HG03108 (cell line): ENCODE results near the gene ZNF546.
"Not testable (repeated sequence)": the region's sequence is repeated elsewhere in the genome, so short reads cannot be mapped to it uniquely, and the experiment has no call there.

Experiments used
- ATAC-seq: cut with Tn5 transposase; IDR thresholded peaks from one replicate; pipeline ENCODE4 v1.9.1; 2021; ENCODE audit warnings: moderate library complexity; ENCODE audit not compliant: unreplicated experiment

The ZNF546 gene

DNA sequence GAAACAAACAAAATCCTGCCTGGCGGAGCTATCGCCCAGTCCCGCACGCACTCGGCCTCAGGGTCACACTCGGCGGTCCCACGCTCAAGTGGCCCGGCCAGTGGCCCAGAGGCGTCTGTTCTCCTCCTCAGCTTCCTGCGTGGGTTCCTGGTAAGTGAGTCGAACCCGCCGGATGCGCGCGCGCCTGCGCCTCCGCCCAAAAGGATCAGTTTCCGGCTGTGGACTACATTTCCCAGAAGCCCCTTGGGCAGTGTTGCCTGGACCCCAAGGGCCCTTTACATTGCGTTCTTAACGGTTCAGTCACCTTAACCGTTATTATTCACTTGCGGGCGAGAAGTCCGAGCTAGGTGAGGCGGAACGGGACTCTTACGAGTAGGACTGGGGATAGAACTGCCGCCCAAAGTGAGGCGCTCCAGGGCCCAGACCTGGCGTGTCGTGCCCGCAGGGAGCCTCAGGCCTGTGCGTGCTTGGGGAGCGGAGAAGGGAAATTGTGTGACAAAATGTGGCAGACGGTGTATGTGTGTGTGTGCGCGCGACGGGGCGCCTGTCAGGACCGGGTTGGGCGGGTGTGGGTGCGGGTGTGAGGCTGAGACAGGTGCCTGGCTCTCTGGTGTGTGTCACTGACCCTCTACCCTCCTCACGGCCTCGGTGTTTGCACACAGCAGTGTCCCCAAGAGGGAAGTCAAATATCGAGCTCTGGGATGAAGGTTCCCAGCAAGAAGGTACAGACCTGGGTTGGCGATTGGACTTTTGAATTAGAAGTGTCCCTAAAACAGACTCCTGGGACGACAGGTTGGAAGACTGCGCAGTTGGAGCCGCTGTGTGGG is at the start of gene ZNF546:
TSS of gene ZNF546 (plus strand) at position 250 of the 827 bp plus-strand sequence. CDS start 1,267 bp downstream, outside the sequence.
- ATAC-seq = peak; percentile 92

DNA sequence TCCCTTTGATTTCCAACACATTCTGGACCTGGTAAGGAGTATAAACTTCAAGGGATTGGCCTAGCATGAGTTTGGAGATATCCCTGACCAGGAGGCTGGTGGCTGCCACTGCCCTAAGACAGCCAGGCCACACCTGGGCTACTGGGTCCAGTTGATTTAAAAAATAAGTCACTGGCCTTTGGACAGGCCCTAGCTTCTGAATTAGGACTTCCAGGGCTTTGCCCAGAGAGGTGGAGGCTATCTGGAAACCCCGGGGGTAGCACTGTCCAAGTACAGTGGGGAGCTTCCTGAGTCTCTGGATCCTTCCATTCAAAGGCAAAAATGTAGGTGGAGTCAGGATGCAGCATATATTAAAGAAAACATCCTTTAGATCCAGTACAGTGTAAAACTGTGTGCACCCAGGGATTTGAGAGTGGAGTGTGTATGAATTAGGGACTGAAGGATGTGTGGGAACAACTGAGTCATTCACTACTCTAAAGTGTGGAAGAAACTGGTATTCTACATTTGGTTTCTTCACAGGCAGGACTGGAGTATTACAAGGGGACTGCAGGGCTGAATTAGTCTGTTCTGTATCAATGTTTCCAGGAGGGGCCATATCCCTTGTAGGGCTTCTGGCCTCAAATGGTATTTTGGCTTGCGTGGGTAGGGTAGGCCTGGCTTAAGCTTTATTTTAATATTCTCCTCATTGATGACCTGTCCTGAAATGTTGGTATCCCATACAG is 47.7 kb upstream of the ZNF546 start:
- no peak for ATAC-seq

DNA sequence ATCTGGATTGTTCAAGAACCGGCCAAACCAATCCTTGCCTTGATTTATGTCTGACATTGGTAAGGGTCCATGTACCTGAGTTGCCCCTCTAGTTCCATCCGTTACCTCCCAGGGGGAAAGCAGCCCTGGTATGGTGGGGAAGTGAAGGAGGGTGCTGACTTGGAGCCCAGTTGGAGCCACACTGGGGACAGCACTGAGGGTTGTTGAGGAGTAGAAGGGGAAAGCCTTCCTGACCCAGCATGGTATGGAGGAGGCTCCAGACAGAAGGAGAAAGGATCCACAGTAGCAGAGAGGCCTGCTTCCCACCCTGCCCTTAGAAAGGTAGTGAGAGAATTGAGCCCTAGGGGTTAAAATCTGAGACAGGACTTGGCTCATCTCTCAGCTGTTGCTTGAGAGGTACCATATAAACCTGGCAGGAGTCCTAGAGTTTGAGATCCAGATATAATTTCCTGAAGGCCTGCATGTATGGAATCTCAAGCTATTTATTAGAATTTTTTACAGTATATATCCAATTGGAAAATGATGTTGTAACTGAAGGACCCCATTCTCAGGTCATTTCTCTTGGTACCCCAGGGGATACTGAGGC is 45.7 kb upstream of the ZNF546 start:
- ATAC-seq = no peak

DNA sequence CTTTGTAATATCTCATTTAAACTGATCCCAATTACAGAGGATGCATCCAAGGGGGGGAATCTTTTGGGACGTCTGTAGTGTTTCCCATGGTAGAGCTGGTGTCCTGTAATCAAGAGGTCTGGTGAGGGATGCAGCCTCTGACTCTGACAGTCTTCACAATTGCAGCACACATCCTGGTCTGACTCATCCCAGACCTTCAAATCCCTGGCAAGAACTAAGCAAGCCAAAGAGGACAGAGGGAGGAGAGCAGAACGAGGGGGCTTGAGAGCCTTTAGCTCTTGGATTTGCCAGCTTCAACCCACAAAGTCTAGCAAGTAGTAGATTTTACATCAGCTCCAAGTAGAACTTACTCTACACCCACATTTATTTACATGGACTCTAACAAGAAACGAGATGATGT is 45.2 kb upstream of the ZNF546 start:
- ATAC-seq = no peak

DNA sequence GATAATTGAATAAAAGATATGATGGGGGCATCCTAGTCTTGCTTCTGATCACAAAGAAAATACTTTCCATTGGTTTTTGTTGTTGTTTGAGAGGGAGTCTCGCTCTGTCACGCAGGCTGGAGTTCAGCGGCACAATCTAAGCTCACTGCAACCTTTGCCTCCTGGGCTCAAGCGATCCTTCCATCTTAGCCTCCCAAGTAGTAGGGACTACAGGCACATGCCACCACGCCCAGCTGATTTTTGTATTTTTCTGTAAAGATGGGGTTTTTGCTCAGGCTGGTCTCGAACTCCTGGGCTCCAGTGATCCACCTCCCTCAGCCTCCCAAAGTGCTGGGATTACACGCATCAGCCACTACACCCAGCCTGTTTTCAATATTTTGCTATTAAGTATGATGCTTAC is 42.9 kb upstream of the ZNF546 start:
- no peak for ATAC-seq

DNA sequence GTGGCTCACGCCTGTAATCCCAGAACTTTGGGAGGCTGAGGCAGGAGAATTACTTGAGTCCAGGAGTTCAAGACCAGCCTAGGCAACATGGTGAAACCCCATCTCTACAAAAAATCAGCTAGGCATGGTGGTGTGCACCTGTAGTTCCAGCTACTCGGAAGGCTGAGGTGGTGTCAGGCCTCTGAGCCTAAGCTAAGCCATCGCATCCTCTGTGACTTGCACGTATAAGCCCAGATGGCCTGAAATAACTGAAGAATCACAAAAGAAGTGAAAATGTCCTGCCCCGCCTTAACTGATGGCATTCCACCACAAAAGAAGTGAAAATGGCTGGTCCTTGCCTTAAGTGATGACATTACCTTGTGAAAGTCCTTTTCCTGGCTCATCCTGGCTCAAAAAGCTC is 39.0 kb upstream of the ZNF546 start:
- not testable (repeated sequence) for ATAC-seq

DNA sequence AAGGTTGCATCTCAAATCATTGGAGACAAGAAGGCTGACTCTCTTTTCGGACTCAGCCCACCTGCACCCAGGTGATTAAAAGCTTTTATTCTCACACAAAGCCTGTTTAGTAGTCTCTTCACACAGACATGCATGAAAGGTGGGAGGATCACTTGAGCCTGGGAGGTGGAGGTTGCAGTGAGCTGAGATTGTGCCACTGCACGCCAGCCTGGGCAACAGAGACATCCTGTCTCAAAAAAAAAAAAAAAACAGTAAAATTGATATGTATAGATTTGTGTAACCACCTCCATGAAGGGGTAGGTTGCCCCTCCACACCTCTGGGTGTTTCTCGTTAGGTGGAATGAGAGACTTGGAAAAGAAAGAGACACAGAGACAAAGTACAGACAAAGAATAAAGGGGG is 37.9 kb upstream of the ZNF546 start:
- not testable (repeated sequence) for ATAC-seq

DNA sequence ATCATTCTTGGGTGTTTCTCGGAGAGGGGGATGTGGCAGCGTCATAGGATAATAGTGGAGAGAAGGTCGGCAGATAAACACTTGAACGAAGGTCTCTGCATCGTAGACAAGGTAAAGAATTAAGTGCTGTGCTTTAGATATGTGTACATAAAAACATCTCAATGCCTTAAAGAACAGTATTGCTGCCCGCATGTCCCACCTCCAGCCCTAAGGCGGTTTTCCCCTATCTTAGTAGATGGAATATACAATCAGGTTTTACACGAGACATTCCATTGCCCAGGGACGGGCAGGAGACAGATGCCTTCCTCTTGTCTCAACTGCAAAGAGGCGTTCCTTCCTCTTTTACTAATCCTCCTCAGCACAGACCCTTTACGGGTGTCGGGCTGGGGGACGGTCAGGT is 37.5 kb upstream of the ZNF546 start:
- not testable (repeated sequence) for ATAC-seq

DNA sequence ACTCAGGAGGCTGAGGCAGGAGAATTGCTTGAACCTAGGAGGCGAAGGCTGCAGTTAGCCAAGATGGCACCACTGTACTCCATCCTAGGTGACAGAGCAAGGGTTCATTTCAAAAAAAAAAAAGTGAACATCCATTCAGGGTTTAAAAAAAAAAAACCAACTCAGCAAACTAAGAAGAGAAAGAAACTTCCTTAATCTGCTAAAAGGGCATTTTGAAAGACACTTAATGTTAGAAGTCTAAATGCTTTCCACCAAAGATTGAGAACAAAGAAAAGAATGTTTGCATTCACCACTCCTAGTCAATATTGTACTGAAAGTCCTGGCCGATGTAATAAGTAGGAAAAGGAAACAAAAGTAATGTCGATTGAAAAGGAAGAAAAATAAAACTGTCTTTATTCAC is 33.0 kb upstream of the ZNF546 start:
- ATAC-seq = no peak

DNA sequence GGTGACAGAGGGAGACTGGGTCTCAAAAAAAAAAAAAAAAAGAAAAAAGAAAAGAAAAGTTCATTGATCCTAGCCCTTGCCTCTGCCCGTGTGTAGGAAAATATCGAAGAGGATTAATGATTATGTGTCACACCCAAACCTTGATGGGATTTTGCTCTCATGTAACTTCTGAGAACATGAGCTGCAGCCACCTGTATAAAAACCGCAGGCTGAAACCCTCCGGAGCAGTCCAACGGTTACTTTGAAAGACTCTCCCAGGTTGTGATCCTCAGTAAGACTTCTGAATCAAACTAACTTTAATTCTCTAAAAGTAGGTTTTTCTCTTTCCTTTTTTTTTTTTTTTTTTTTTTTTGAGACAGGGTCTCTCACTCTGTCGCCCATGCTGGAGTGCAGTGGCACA is 30.2 kb upstream of the ZNF546 start:
- no peak for ATAC-seq

DNA sequence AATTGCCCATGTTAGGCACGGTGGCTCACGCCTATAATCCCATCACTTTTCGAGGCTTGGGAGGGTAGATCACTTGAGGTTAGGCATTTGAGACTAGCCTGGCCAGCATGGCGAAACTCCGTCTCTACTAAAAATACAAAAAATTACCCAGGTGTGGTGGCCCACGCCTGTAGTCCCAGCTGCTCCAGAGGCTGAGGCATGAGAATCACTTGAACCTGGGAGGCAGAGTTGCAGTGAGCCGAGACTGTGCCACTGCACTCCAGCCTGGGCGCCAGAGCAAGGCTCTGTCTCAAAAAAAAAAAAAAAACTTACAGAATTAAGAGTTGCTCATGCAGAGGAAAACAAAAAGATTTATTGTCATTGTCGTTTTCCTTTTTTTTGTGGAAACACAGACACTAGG is 29.3 kb upstream of the ZNF546 start:
- no peak for ATAC-seq

DNA sequence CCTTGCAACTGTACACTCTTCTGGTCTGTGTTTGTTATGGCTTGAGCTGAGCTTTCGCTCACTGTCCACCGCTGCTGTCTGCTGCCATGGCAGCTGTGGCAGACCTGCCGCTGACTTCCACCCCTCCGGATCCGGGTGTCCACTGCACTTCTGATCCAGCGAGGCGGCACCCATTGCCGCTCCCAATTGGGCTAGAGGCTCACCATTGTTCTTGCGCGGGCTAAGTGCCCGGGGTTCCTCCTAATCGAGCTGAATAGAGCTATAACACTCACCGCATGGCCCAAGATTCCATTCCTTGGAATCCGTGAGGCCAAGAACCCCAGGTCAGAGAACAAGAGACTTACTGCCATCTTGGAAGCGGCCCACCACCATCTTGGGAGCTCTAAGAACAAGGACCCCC is 28.1 kb upstream of the ZNF546 start:
- no peak for ATAC-seq

DNA sequence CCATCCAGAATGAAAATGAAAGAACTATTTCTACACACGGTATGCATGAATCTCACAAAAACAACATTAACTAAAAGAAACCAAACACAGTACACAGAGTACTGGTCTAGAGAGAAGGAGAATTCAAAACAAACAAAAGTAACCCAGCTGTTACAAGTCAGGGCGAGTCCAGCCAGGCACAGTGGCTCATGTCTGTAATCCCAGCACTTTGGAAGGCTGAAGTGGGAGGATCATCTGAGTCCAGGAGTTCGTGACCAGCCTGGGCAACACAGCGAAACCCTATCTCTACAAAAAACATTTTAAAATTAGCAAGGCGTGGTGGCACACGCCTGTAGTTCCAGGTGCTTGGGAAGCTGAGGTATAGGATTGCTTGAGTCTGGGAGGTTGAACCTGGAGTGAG is 27.6 kb upstream of the ZNF546 start:
- ATAC-seq = no peak

DNA sequence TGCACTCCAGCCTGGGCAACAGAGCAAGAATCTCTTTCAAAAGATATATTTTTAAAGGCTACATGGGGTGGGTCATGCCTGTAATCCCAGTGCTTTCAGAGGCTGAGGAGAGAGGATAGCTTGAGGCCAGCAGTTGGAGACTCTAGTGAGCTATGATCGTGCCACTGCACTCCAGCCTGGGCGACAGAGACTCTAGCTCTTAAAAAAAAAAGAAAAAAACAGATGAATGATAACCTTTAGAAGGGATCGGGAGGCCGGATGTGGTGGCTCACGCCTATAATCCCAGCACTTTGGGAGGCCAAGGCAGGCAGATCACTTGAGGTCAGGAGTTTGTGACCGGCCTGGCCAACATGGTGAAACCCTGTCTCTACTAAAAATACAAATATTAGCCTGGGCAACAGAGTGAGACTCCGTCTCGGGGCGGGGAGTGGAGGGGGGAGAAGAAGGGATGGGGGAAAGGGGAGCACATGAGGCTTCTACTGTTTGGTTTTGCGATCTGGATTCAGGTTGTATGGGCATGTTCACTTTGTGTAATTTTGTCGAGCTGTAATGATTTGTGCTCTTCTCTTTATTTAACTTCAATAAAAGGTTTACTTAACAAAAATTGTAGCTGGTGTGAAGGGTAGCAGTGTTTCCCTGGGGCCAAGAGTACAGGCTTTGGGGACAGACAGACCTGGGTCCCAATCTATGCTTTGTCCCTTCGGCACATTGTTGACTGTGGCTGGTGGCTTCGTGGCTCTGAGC is 27.0 kb upstream of the ZNF546 start:
- ATAC-seq = no peak

DNA sequence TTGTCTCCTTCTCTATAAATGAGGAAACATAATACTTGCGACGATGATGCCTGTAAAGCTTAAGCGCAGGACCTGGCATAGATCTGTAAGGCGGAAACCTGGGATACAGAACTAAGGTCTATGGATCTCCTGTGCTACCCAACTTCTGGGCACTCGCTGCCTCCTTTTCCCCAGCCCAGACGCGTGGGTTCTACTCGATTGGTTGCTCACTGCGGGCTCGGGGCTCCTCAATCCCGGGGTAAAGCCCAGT is 26.5 kb upstream of the ZNF546 start:
- ATAC-seq = no peak

DNA sequence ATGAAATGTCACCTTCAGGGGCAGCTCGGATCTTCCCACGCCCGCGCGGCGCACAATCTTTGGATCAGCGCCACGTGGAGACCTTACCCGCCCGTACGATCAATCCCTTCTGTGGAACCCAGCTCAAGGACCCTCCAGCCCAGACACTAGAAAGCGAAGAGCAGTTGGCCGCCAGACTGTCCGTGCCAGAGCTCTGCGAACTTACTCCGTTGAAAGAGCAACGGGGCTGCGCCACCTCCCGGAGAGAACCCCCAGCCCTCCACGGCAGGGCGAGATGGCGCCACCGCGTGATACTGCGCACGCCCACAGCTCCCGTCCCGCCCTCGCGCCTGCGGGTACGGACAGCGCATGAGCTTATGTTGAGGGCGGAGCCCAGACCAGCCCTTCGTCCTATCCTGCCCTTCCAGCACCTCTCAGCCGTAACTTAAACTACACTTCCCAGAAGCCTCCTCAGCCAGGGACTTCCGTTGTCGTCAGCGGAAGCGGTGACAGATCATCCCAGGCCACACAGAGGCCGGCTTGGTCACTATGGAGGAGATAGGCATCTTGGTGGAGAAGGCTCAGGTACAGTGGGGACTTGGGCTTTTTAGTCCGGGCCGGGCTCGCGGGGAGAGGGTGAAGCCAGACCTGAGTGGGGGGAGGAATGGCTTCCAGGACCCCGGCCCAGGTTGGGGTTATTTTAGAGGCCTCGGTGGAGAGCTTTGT is 26.0 kb upstream of the ZNF546 start, which contains the start of gene PSMC4:
TSS of gene PSMC4 (plus strand) at position 491 of the 705 bp plus-strand sequence. CDS start at position 529, 38 bp downstream.
- peak; percentile 95 for ATAC-seq

DNA sequence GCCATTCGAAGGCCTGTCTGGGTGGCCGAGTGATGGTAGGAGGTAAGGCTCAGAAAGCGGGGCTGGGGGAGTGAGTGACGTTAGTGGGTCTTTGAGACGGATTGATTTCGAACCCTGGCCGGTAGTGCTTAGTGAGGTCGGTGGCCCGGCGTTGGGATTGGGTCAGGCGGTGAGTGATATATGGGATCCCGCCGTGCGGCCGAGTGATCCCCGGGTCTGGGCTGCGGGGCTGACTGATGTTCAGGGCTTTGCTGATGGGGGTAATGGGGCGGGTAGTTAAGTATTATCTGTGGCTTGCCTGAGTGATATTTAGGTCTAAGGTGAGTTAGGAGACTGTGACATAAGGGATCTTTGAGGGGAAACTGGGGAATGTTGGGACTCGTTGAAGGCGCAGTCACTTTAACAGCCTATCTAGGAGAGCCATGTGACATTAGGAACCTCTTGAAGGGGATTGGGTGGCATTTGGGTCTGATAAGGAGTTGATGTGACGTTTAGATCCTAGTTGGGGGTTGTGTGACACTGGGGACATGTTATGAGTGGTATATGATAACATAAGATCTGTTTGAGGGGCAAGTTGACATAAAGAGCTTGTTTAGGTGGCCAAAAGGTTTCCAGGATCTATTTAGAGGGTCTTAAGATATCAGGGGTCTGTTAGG is 25.4 kb upstream of the ZNF546 start:
- ATAC-seq = no peak

DNA sequence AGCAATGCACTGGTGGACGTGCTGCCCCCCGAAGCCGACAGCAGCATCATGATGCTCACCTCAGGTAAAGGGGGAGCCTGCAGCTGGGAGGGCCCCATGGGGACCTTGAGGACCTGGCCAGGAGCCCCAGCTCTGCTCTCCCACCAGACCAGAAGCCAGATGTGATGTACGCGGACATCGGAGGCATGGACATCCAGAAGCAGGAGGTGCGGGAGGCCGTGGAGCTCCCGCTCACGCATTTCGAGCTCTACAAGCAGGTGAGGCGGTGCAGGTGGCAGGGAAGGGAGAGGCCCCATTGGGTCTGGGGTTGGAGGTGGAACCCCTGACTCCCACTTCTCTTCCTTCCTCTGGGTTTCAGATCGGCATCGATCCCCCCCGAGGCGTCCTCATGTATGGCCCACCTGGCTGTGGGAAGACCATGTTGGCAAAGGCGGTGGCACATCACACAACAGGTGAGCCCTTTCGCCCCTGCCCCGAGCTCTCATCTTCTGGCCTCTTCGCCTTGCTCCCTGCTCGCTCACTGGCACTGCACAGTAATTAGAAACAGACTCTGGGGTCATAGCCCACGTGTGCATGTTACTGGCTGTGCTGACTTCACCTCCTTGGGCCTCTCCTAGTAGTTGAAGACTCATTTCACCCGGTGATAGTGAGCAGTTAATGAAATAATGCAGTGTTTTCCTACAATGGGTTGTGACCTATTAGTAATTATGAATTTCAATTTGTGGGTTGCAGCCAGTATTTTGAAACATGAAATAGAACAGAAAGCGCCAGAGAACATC is 22.3 kb upstream of the ZNF546 start:
- ATAC-seq = no peak

DNA sequence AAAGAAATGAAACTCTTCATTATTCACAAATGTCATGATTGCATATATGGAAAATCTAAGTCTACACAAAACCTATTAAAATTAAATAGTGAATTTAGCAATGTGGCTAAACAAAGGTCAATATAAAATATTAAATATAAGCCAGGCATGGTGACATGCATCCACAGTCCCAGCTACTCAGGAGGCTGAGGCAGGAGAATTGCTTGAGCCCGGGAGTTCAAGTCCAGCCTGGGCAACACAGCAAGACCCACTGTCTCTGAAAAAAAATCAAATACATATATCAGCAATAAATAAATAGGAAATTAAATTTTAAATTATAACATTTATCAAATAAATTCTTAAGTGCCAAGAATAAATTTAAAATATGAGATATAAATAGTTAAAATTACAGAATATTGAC is 14.0 kb upstream of the ZNF546 start:
- no peak for ATAC-seq
